ENCODE results near the gene MRPL39. TPM values are rescaled to one million over a fixed set of nuclear protein-coding genes. Genes with fewer than 3 reads are reported as not detected.

The MRPL39 gene
- total RNA-seq, 2 experiments from 2014 or later = 45.0 to 56.9 TPM

- intact Hi-C loops (cut with micrococcal nuclease; ENCODE audit: unreplicated experiment) = loop anchor here (2.0 to 5.0 kb wide), 2 partner anchors 49 to 97 kb away; partner anchors contain the start of genes ATP5PF and GABPA
- Histone ChIP-seq H3K36me3 (ENCODE audit: insufficient read depth, low read length) (no peaks in the 10 kb centered on the region), H3K9me3 (ENCODE audit: low read length) (no peaks in the 10 kb centered on the region), H3K9me2 (ENCODE audit: insufficient read depth, low read length) (no peaks in the 10 kb centered on the region), H3K79me2 (ENCODE audit: insufficient read depth, low read depth, low read length) (no peaks in the 10 kb centered on the region), H3K4me2 (ENCODE audit: low read length) (peak overlapping the region; percentile 92), H2AFZ (ENCODE audit: low read length) (peak overlapping the region; percentile 87; the same call in 1 of the 2 replicates), H3K27ac (ENCODE audit: low read depth, low read length, poor library complexity, severe bottlenecking) (no peak overlapping the region), H3K4me1 (ENCODE audit: insufficient read depth, low read length, poor library complexity, severe bottlenecking) (peaks cover 19% of the 10 kb centered on the region), H3K4me3 (ENCODE audit: low read depth, low read length, poor library complexity, severe bottlenecking) (peak overlapping the region; percentile 70), H4K20me1 (ENCODE audit: insufficient read depth, low read length) (no peaks in the 10 kb centered on the region; the same call in 1 of the 2 replicates)
- ChIA-PET POLR2A (interaction anchor here (0.7 to 1.9 kb wide), 5 partner anchors 8 to 98 kb away, joined by 3 to 5 read pairs (median 4); no protein-coding TSS in a partner anchor), CTCF (ENCODE audit: unreplicated experiment) (interaction anchor here (1.1 kb wide), 1 partner anchor 29 kb away, joined by 3 read pairs; no protein-coding TSS in a partner anchor)
- no peak for DNase-seq (ENCODE audit: low spot score)
- no TSS peak for BruUV-seq (replicated peaks)
- TF ChIP-seq EZH2phosphoT487 (IDR thresholded peaks at IDR 0.05; ENCODE audit: borderline replicate concordance, low read depth, low read length) (no peak), CTCF (conservative IDR thresholded peaks at IDR 0.05; ENCODE audit: low read length) (no peak)
Measured at GRCh38 chr21:25637851-25638659, 30.8 kb upstream of the MRPL39 start.

- intact Hi-C loops (cut with micrococcal nuclease; ENCODE audit: unreplicated experiment) = loop anchor here (5.0 kb wide), 1 partner anchor 51 kb away; no protein-coding TSS in a partner anchor
- H4K20me1 ChIP-seq (ENCODE audit: insufficient read depth, low read length) = no peaks in the 10 kb centered on the region; the same call in 1 of the 2 replicates
Measured at GRCh38 chr21:25636727-25637126, 29.4 kb upstream of the MRPL39 start.

More at GRCh38 chr21:25636727-25637126, 29.4 kb upstream of the MRPL39 start:
- H3K79me2 ChIP-seq (ENCODE audit: insufficient read depth, low read depth, low read length) = no peaks in the 10 kb centered on the region
- no peaks in the 10 kb centered on the region for H3K9me3 ChIP-seq (ENCODE audit: low read length)
- no peaks in the 10 kb centered on the region for H3K36me3 ChIP-seq (ENCODE audit: insufficient read depth, low read length)
- DNase-seq (ENCODE audit: low spot score) = no peak
- H3K4me3 ChIP-seq (ENCODE audit: low read depth, low read length, poor library complexity, severe bottlenecking) = no peak overlapping the region
- peaks cover 19% of the 10 kb centered on the region for H3K4me1 ChIP-seq (ENCODE audit: insufficient read depth, low read length, poor library complexity, severe bottlenecking)
- H3K9me2 ChIP-seq (ENCODE audit: insufficient read depth, low read length) = no peaks in the 10 kb centered on the region
- TF ChIP-seq EZH2phosphoT487 (IDR thresholded peaks at IDR 0.05; ENCODE audit: borderline replicate concordance, low read depth, low read length) (no peak), CTCF (conservative IDR thresholded peaks at IDR 0.05; ENCODE audit: low read length) (no peak)
- no TSS peak for BruUV-seq (replicated peaks)
- no peak overlapping the region for H3K4me2 ChIP-seq (ENCODE audit: low read length)
- POLR2A ChIA-PET = interaction anchor here (0.9 to 1.2 kb wide), 2 partner anchors 12 to 22 kb away, joined by 4 to 5 read pairs; no protein-coding TSS in a partner anchor
- no peak overlapping the region for H2AFZ ChIP-seq (ENCODE audit: low read length)
- H3K27ac ChIP-seq (ENCODE audit: low read depth, low read length, poor library complexity, severe bottlenecking) = no peak overlapping the region
- CTCF ChIA-PET (ENCODE audit: unreplicated experiment) = interaction anchor here (1.1 kb wide), 1 partner anchor 28 kb away, joined by 3 read pairs; no protein-coding TSS in a partner anchor

All from OCI-LY7 (cell line).